ENCODE measurements around the gene FTH1. TPM values are rescaled to one million over a fixed set of nuclear protein-coding genes. Genes with fewer than 3 reads are reported as not detected.

FTH1 gene
- total and polyA plus RNA-seq, 2 of the 13 experiments (the other 11 are each of a cell fraction or from before 2014, with no cell fraction given), result 607 to 760 TPM

DNA sequence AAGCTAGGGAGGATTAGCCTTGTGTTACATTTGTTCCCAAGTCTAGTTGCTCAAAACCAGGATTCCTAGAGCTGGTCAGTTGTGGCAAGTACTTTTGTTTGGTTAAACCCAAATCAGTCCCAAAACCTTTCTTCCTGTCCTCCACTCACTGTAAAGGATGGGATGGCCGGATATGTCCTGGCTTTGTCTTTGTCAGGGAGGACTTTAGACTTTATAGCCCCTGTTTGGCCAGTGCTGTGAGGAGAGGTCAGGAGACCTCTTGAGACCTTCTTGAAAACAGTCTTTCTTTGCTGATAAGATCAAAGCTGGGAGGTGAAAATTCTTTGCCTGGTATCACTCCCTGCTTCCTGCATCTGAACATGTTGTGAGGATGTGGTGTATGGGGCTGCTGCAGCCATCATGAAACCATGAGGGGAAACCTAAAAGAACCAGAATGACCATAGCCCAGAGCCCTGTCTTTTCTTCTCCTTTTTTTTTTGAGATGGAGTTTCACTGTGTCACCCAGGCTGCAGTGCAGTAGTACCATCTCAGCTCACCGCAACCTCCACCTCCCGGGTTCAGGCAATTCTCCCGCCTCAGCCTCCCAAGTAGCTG is 43.6 kb upstream of the FTH1 start (continued):
- TF ChIP-seq, protein P1, sequence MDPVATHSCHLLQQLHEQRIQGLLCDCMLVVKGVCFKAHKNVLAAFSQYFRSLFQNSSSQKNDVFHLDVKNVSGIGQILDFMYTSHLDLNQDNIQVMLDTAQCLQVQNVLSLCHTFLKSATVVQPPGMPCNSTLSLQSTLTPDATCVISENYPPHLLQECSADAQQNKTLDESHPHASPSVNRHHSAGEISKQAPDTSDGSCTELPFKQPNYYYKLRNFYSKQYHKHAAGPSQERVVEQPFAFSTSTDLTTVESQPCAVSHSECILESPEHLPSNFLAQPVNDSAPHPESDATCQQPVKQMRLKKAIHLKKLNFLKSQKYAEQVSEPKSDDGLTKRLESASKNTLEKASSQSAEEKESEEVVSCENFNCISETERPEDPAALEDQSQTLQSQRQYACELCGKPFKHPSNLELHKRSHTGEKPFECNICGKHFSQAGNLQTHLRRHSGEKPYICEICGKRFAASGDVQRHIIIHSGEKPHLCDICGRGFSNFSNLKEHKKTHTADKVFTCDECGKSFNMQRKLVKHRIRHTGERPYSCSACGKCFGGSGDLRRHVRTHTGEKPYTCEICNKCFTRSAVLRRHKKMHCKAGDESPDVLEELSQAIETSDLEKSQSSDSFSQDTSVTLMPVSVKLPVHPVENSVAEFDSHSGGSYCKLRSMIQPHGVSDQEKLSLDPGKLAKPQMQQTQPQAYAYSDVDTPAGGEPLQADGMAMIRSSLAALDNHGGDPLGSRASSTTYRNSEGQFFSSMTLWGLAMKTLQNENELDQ (CRISPR knock-in tag; IDR thresholded peaks at IDR 0.05; ENCODE audit: borderline replicate concordance), result no peak
- TF ChIP-seq ZNF841 (CRISPR knock-in tag; IDR thresholded peaks at IDR 0.05; ENCODE audit: borderline replicate concordance) (no peak), POGZ (CRISPR knock-in tag; IDR thresholded peaks at IDR 0.05) (no peak; the same call in 1 of the 2 replicates), STAG1 (CRISPR knock-in tag; IDR thresholded peaks at IDR 0.05) (no peak), ZNF343 (CRISPR knock-in tag; IDR thresholded peaks at IDR 0.05) (no peak), ZNF510 (CRISPR knock-in tag; IDR thresholded peaks at IDR 0.05; ENCODE audit: low read depth) (no peak), HNF1B (CRISPR knock-in tag; IDR thresholded peaks at IDR 0.05) (no peak), ZFP41 (CRISPR knock-in tag; IDR thresholded peaks at IDR 0.05; ENCODE audit: borderline replicate concordance) (no peak), ZNF367 (CRISPR knock-in tag; IDR thresholded peaks at IDR 0.05; ENCODE audit: borderline replicate concordance) (no peak), EHMT2 (IDR thresholded peaks at IDR 0.05; ENCODE audit: borderline replicate concordance, low read depth, low read length) (no peak), ATF7 (IDR thresholded peaks at IDR 0.05) (no peak), ATF7 (CRISPR knock-in tag; IDR thresholded peaks at IDR 0.05) (no peak), ZBTB7B (CRISPR knock-in tag; IDR thresholded peaks at IDR 0.05) (peak; percentile 43; the same call in 1 of the 2 replicates), KDM5A (IDR thresholded peaks at IDR 0.05; ENCODE audit: borderline replicate concordance, low read length) (no peak), ZNF30 (CRISPR knock-in tag; IDR thresholded peaks at IDR 0.05) (no peak), YEATS4 (CRISPR knock-in tag; IDR thresholded peaks at IDR 0.05; ENCODE audit: borderline replicate concordance) (no peak), RCOR2 (CRISPR knock-in tag; IDR thresholded peaks at IDR 0.05) (peak; percentile 50; the same call in 1 of the 2 replicates)
- TF ChIP-seq, protein P2, sequence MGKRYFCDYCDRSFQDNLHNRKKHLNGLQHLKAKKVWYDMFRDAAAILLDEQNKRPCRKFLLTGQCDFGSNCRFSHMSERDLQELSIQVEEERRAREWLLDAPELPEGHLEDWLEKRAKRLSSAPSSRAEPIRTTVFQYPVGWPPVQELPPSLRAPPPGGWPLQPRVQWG (CRISPR knock-in tag; IDR thresholded peaks at IDR 0.05; ENCODE audit: borderline replicate concordance, low read depth), result no peak
- TF ChIP-seq, protein P3, sequence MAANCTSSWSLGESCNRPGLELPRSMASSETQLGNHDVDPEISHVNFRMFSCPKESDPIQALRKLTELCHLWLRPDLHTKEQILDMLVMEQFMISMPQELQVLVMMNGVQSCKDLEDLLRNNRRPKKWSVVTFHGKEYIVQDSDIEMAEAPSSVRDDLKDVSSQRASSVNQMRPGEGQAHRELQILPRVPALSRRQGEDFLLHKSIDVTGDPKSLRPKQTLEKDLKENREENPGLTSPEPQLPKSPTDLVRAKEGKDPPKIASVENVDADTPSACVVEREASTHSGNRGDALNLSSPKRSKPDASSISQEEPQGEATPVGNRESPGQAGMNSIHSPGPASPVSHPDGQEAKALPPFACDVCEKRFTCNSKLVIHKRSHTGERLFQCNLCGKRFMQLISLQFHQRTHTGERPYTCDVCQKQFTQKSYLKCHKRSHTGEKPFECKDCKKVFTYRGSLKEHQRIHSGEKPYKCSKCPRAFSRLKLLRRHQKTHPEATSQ (CRISPR knock-in tag; IDR thresholded peaks at IDR 0.05; ENCODE audit: borderline replicate concordance), result no peak
- TF ChIP-seq, protein P4, sequence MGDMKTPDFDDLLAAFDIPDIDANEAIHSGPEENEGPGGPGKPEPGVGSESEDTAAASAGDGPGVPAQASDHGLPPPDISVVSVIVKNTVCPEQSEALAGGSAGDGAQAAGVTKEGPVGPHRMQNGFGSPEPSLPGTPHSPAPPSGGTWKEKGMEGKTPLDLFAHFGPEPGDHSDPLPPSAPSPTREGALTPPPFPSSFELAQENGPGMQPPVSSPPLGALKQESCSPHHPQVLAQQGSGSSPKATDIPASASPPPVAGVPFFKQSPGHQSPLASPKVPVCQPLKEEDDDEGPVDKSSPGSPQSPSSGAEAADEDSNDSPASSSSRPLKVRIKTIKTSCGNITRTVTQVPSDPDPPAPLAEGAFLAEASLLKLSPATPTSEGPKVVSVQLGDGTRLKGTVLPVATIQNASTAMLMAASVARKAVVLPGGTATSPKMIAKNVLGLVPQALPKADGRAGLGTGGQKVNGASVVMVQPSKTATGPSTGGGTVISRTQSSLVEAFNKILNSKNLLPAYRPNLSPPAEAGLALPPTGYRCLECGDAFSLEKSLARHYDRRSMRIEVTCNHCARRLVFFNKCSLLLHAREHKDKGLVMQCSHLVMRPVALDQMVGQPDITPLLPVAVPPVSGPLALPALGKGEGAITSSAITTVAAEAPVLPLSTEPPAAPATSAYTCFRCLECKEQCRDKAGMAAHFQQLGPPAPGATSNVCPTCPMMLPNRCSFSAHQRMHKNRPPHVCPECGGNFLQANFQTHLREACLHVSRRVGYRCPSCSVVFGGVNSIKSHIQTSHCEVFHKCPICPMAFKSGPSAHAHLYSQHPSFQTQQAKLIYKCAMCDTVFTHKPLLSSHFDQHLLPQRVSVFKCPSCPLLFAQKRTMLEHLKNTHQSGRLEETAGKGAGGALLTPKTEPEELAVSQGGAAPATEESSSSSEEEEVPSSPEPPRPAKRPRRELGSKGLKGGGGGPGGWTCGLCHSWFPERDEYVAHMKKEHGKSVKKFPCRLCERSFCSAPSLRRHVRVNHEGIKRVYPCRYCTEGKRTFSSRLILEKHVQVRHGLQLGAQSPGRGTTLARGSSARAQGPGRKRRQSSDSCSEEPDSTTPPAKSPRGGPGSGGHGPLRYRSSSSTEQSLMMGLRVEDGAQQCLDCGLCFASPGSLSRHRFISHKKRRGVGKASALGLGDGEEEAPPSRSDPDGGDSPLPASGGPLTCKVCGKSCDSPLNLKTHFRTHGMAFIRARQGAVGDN (CRISPR knock-in tag; IDR thresholded peaks at IDR 0.05), result no peak

Data from HepG2 (cell line).